Measurements from ENCODE around the gene RGS19.
A peak's percentile ranks its signal among the peaks of the same experiment; 100 is the strongest.

Gene RGS19

DNA sequence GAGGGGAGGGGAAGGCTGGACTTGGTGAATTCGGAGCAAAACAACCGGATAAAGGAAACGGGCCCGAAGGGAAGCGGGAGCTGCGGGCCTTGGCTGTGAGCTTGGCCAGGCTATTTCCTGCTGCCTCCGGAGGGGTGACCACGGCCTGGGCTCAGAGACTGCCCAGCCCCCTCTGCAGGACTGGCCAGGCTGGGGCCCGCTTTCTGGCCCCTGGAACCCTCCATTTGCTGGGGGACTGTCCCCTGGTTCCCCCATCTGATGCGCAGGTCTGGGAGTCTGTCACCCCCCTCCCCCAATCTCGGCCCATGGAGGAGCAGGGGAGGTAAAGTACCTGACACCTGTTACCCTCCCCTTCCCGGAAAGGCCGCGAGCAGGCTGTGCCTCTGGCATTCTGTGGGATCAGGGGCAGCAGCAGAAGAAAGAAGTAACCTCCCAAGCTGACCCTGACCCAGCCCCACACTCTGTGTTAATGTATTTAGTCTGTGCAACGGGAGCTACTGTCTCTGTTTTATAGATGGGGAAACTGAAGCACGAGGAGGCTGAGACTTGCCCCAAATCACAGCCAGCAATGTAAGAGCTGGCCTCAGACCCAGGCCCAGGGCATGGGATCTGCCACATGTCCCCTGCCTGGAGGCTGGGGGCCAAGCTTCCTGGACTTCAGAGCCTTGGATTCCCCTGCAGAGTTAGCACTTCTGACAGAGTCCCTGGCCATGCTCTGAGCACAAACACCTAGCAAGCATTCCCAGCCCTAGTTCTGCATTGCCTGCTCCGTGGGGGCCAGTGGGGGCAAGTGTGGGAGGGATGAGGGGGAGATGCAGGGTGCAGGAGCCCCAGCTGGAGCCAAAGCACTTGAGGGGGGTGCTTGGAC, 39.8 kb downstream of the RGS19 start:
- peak overlapping the region; percentile 11 to 21 for H3K4me3 ChIP-seq (replicated peaks in 1 of 2; ENCODE audit: low read depth in 2 of 2, low read length in 2 of 2)
- DNase-seq (ENCODE audit: low read depth in 2 of 2) = no peak
- TF ChIP-seq, protein P1, sequence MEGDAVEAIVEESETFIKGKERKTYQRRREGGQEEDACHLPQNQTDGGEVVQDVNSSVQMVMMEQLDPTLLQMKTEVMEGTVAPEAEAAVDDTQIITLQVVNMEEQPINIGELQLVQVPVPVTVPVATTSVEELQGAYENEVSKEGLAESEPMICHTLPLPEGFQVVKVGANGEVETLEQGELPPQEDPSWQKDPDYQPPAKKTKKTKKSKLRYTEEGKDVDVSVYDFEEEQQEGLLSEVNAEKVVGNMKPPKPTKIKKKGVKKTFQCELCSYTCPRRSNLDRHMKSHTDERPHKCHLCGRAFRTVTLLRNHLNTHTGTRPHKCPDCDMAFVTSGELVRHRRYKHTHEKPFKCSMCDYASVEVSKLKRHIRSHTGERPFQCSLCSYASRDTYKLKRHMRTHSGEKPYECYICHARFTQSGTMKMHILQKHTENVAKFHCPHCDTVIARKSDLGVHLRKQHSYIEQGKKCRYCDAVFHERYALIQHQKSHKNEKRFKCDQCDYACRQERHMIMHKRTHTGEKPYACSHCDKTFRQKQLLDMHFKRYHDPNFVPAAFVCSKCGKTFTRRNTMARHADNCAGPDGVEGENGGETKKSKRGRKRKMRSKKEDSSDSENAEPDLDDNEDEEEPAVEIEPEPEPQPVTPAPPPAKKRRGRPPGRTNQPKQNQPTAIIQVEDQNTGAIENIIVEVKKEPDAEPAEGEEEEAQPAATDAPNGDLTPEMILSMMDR (IDR thresholded peaks at IDR 0.05; ENCODE audit: low read depth, low read length) = no peak

DNA sequence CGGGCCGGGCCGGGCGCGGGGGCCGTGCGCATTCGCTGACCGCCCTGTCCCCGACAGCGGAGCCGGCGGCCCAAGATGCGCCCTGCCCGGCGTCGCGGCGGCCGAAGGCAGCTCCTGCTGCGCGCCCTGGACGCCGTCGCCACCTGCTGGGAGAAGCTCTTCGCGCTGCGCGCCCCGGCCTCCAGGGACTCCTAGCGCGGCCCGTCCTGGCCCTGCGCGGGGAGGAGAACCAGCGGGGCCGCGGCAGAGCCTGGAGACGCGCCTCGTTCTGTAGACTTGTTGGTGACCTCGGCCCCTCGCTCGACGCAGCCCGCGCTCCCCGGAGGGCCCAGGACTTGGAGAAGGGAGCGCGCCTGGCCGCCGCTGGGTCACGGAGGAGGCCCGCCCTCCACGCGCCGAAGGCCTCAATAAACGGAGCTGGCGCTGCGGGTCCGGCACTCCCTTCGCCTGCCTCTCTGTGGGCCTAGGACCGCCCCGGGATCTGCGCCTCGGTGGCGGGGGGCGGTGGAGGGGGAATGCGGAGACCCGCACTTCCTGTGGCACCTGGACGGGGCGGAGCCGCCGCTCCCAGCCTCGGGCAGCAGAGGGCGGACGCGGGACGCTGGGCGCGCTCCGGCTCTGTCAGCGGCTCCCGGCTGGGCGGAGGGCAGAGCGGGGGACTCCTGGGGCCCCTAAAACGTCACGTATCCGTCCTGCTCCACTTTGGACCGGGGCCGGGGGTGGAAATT, 40.6 kb downstream of the RGS19 start:
- DNase-seq (ENCODE audit: low read depth in 2 of 2) = peak; percentile 65 to 76
- H3K4me3 ChIP-seq (replicated peaks in 1 of 2; ENCODE audit: low read depth in 2 of 2, low read length in 2 of 2) = peak overlapping the region; percentile 19 to 38
- TF ChIP-seq, protein P1 (IDR thresholded peaks at IDR 0.05; ENCODE audit: low read depth, low read length) = peak; percentile 51

DNA sequence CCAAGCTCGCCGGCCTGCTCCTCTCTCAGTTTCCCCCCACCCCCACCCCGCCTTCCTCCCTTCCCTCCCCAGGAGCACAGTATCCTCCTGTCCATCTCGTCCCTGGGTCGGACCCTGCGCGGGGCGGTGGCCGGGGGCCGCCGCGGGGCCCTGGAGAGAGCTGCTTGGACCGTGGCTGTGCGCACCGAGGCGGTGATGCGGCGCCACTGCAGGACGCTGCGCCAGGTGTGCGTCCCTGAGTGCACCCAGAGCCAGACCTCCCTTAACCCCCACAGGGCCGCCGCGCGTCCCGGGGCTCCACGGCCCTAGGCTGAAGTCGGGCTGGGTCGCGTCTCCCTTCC, 41.1 kb downstream of the RGS19 start:
- peak overlapping the region in 1 of 2 donors; percentile 5 for H3K4me3 ChIP-seq (replicated peaks in 1 of 2; ENCODE audit: low read depth in 2 of 2, low read length in 2 of 2)
- no peak for DNase-seq (ENCODE audit: low read depth in 2 of 2)
- TF ChIP-seq, protein P1 (IDR thresholded peaks at IDR 0.05; ENCODE audit: low read depth, low read length) = no peak

DNA sequence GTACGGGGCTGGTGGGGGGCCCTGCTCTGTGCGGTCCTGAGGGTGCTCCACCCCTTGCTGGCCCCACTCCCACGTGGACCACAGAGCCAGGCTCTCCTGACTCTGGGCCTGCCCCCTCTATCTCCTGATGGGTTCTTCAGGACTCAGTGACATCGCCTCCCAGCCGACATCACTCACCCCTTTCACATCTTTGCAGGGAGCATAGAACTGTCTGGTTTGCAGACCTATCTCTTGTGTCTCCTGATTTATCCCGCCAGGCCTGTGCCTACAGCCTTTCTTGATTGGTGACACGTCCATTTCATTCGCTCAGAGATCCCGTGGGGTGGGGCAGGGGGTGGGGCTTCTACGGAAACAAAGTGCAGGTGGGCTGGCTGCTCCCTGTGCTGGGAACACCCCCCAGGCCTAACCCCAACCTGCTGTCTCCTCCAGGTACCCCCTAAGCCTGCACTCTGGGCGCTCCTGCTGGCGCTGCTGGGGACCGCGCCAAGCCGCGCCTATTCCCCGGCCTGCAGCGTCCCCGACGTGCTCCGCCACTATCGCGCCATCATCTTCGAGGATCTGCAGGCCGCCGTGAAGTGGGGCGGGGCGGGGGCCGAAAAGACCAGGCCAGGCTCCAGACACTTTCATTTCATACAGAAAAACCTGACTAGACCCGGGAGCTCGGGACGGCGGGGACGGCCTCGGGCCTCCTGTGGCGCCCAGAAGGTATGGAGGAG, 41.7 kb downstream of the RGS19 start:
- no peak overlapping the region for H3K4me3 ChIP-seq (replicated peaks in 1 of 2; ENCODE audit: low read depth in 2 of 2, low read length in 2 of 2)
- TF ChIP-seq, protein P1 (IDR thresholded peaks at IDR 0.05; ENCODE audit: low read depth, low read length) = no peak
- no peak for DNase-seq (ENCODE audit: low read depth in 2 of 2)

DNA sequence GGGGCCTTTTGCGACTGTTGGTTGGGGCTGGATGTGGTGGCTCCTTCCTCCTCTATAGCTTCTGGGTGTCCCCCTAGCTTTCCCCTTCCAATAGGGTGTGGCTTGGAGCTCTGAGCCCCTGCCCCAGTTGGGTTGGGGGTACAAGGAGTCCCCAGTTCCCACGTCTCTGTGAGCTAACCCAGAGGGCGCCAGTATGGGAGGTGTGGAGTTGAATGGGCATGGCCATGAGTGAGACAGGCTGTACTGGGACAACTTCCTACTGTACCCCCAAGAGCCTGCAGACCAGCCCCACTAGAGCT, 42.2 kb downstream of the RGS19 start:
- DNase-seq (ENCODE audit: low read depth in 2 of 2) = no peak
- H3K4me3 ChIP-seq (replicated peaks in 1 of 2; ENCODE audit: low read depth in 2 of 2, low read length in 2 of 2) = no peak overlapping the region
- TF ChIP-seq, protein P1 (IDR thresholded peaks at IDR 0.05; ENCODE audit: low read depth, low read length) = no peak

DNA sequence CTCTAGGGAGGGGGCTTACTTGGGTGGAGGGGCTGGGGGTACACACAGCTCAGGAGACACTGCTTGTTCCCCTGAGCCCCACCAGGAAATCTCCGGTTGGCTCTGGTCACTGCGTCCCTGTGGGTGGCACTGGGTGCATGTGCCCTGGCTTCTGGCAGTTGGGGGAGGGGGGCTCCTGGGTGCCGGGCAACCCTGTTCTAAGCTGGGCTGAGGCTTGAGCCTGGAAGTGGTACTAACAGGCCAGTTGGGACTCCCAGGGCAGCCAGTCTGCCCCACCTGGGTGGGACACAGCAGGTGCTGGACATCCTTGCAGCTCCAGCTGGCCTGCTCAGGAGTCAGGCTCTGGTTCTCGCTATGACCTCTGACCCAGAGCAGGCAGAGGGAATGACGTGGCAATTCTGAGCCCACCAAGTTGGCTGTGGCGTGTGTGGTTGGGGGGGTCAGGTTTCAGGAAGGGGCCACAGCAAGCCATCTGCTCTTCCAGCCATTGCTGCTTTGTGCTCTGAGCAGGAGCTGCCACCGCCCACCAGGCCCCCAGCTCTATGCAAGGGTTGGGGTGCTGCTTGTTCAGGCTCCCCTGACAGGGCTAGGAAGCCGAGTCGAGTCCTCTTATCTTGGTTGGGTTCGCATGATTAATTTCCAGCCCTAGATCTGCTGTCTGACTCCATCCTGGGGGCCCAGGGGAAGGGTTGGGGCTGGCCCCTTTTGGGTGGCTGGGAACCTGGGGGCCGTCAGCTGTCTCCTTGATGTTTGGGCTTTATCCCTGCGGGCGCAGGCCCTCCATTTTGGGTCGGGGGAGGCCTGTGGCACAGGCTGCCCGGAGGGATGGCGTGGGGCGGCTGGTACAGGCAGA, 42.7 kb downstream of the RGS19 start:
- no peak for DNase-seq (ENCODE audit: low read depth in 2 of 2)
- H3K4me3 ChIP-seq (replicated peaks in 1 of 2; ENCODE audit: low read depth in 2 of 2, low read length in 2 of 2) = no peak overlapping the region
- TF ChIP-seq, protein P1 (IDR thresholded peaks at IDR 0.05; ENCODE audit: low read depth, low read length) = no peak
